Activated CD8-positive, alpha-beta T cell treated with anti-CD3 and anti-CD28 coated beads for 36 hours (primary cell): ENCODE measurements around the gene CHAMP1. TPM values are rescaled to one million over a fixed set of nuclear protein-coding genes. Genes with fewer than 3 reads are reported as not detected.
A peak's percentile ranks its signal among the peaks of the same experiment; 100 is the strongest.

Experiments
- ATAC-seq: fragments of 200-7000 bp; cut with Tn5 transposase; one replicate; pipeline ENCODE4 v1.10.0; 2021; ENCODE audit warnings: mild to moderate bottlenecking, moderate library complexity
- CTCF ChIA-PET: fragments of 350-600 bp; sonication (Branson Sonifier 250); formaldehyde crosslinking; loops from one replicate; lab custom pipeline; 2021; ENCODE audit warnings: antibody characterized with exemption; lab: Charles Lee
- POLR2A ChIA-PET: fragments of 350-600 bp; sonication (Branson Sonifier 250); formaldehyde crosslinking; loops from one replicate; lab custom pipeline; 2021; ENCODE audit warnings: antibody characterized with exemption; lab: Charles Lee
- DNase-seq: peaks from one replicate; pipeline ENCODE4 v3.0.0-alpha.2; 2020
- H3K27ac Mint-ChIP-seq: one replicate; pipeline ENCODE4 v1.8.0; 2021; ENCODE audit warnings: mild to moderate bottlenecking, mixed read lengths
- H3K27me3 Mint-ChIP-seq: one replicate; pipeline ENCODE4 v1.8.0; 2021; ENCODE audit warnings: mixed read lengths
- H3K36me3 Mint-ChIP-seq: one replicate; pipeline ENCODE4 v1.8.0; 2021; ENCODE audit warnings: low read depth, mixed read lengths
- H3K4me1 Mint-ChIP-seq: one replicate; pipeline ENCODE4 v1.8.0; 2021; ENCODE audit warnings: low read depth, mixed read lengths
- H3K4me3 Mint-ChIP-seq: one replicate; pipeline ENCODE4 v1.8.0; 2021; ENCODE audit warnings: mild to moderate bottlenecking, moderate library complexity, mixed read lengths
- H3K9me3 Mint-ChIP-seq: one replicate; pipeline ENCODE4 v1.8.0; 2021; ENCODE audit warnings: mixed read lengths
- CTCF ChIP-seq: fragments of 200-600 bp; IDR thresholded peaks from one replicate; pipeline ENCODE4 v1.8.0; 2022; ENCODE audit warnings: antibody characterized with exemption, mild to moderate bottlenecking
- intact Hi-C: fragments of 100-400 bp; cut with micrococcal nuclease; formaldehyde crosslinking; loops from one replicate; pipeline ENCODE4 v1.10.0; 2022
- total RNA-seq, 2 experiments: library from RNA; stranded (reverse); gene quantifications; one replicate each; pipeline ENCODE4 v1.2.3, GENCODE V29; 2021

CHAMP1 gene
- total RNA-seq, 2 experiments from 2014 or later, result 33.9 to 34.7 TPM

- no peak for ATAC-seq
- intact Hi-C loops, result no loop called here
- Mint-ChIP-seq H3K36me3 (peaks cover 27% of the 10 kb centered on the region), H3K9me3 (no peaks in the 10 kb centered on the region), H3K4me1 (no peaks in the 10 kb centered on the region), H3K4me3 (no peak overlapping the region), H3K27me3 (no peaks in the 10 kb centered on the region), H3K27ac (peak overlapping the region; percentile 18)
- no peak for TF ChIP-seq CTCF
- ChIA-PET CTCF (no interaction called here), POLR2A (no interaction called here)
- DNase-seq, result no peak
Observed at GRCh38 chr13:114298866-114299265, 15.4 kb upstream of the CHAMP1 start.

GRCh38 chr13:114299604-114300305 is 14.5 kb upstream of the CHAMP1 start:
- Mint-ChIP-seq H3K4me1 (no peaks in the 10 kb centered on the region), H3K36me3 (peaks cover 27% of the 10 kb centered on the region), H3K27ac (peak overlapping the region; percentile 18), H3K27me3 (no peaks in the 10 kb centered on the region), H3K4me3 (no peak overlapping the region), H3K9me3 (no peaks in the 10 kb centered on the region)
- no peak for DNase-seq
- ChIA-PET CTCF (no interaction called here), POLR2A (no interaction called here)
- TF ChIP-seq CTCF, result no peak
- ATAC-seq, result no peak
- intact Hi-C loops, result no loop called here

GRCh38 chr13:114303700-114304327 is 10.5 kb upstream of the CHAMP1 start:
- POLR2A ChIA-PET, result interaction anchor here (1.3 kb wide), 1 partner anchor 10 kb away, joined by 3 read pairs; no protein-coding TSS in a partner anchor
- intact Hi-C loops, result no loop called here
- Mint-ChIP-seq H3K9me3 (no peaks in the 10 kb centered on the region), H3K27me3 (no peaks in the 10 kb centered on the region), H3K27ac (no peak overlapping the region), H3K4me3 (no peak overlapping the region), H3K4me1 (no peaks in the 10 kb centered on the region), H3K36me3 (peaks cover 28% of the 10 kb centered on the region)
- CTCF ChIA-PET, result no interaction called here
- no peak for TF ChIP-seq CTCF
- DNase-seq, result no peak
- no peak for ATAC-seq

GRCh38 chr13:114304346-114305034 is 9.8 kb upstream of the CHAMP1 start:
- POLR2A ChIA-PET, result interaction anchor here (1.3 kb wide), 1 partner anchor 10 kb away, joined by 3 read pairs; no protein-coding TSS in a partner anchor
- Mint-ChIP-seq H3K9me3 (no peaks in the 10 kb centered on the region), H3K27ac (no peak overlapping the region), H3K4me3 (no peak overlapping the region), H3K36me3 (peaks cover 22% of the 10 kb centered on the region), H3K4me1 (no peaks in the 10 kb centered on the region), H3K27me3 (no peaks in the 10 kb centered on the region)
- TF ChIP-seq CTCF, result no peak
- intact Hi-C loops, result no loop called here
- no peak for DNase-seq
- ATAC-seq, result no peak
- CTCF ChIA-PET, result no interaction called here

- CTCF ChIA-PET, result no interaction called here
- H3K4me3 Mint-ChIP-seq, result no peak overlapping the region
- POLR2A ChIA-PET, result no interaction called here
- peaks cover 12% of the 10 kb centered on the region for H3K36me3 Mint-ChIP-seq
- H3K4me1 Mint-ChIP-seq, result peaks cover 12% of the 10 kb centered on the region
- DNase-seq (no peak), ATAC-seq (no peak)
- H3K27ac Mint-ChIP-seq, result no peak overlapping the region
- no peak for TF ChIP-seq CTCF
- no peaks in the 10 kb centered on the region for H3K9me3 Mint-ChIP-seq
- intact Hi-C loops, result no loop called here
- no peaks in the 10 kb centered on the region for H3K27me3 Mint-ChIP-seq
Observed at GRCh38 chr13:114309086-114309485, 5.2 kb upstream of the CHAMP1 start.
